PFSK-1 (cell line): ENCODE results near the gene ZC3H4.

Source experiments
- POLR2AphosphoS5 ChIP-seq: IDR thresholded peaks from 2 replicates; pipeline ENCODE4 v1.6.1; 2012; ENCODE audit warnings: low read depth, mild to moderate bottlenecking, control low read depth, low read length, moderate library complexity
- REST ChIP-seq, 2 experiments: IDR thresholded peaks; 2 replicates each; pipeline versions ENCODE4 v1.6.1 to v1.8.0; 2011 to 2012; ENCODE audit warnings: low read depth in 2 of 2, low read length in 2 of 2, control low read depth in 1 of 2, inconsistent platforms in 1 of 2, mild to moderate bottlenecking in 1 of 2, moderate library complexity in 1 of 2; ENCODE audit not compliant: insufficient read depth in 1 of 2
- SIN3A ChIP-seq: IDR thresholded peaks from 2 replicates; pipeline ENCODE4 v1.6.1; 2012; ENCODE audit warnings: mild to moderate bottlenecking, low read length, moderate library complexity, borderline replicate concordance; ENCODE audit not compliant: insufficient read depth
- TAF1 ChIP-seq: IDR thresholded peaks from 2 replicates; pipeline ENCODE4 v1.6.1; 2012; ENCODE audit warnings: low read length, control low read depth, borderline replicate concordance; ENCODE audit not compliant: insufficient read depth

GRCh38 chr19:47020132-47020805, 93.3 kb downstream of the ZC3H4 start:
- no peak for TF ChIP-seq POLR2AphosphoS5
- no peak for TF ChIP-seq TAF1
- TF ChIP-seq SIN3A, result no peak
- no peak for TF ChIP-seq REST (IDR thresholded peaks at IDR 0.05; ENCODE audit: insufficient read depth in 1 of 2, low read depth in 2 of 2, low read length in 2 of 2)
